K562 (cell line): ENCODE measurements around the gene CLDN11.

Source experiments
- CHD4 ChIP-seq: fragments of 200-600 bp; sonication (generic); IDR thresholded peaks from 3 replicates; pipeline ENCODE4 v1.6.1; 2012; ENCODE audit warnings: low read depth, mild to moderate bottlenecking, mixed read lengths, low read length, inconsistent platforms; ENCODE audit not compliant: insufficient read depth, insufficient replicate concordance, poor library complexity, severe bottlenecking
- CTCF ChIP-seq, 3 experiments: IDR thresholded peaks in 2 of 3; conservative IDR thresholded peaks in 1 of 3; 2 replicates each; pipeline ENCODE4 v1.5.1; 2011 to 2012; ENCODE audit warnings: low read length in 3 of 3, mild to moderate bottlenecking in 3 of 3, control low read depth in 2 of 3, improper control_type of control experiment in 1 of 3, inconsistent platforms in 1 of 3, low read depth in 1 of 3, mixed read lengths in 1 of 3, moderate library complexity in 1 of 3; ENCODE audit not compliant: insufficient read depth in 2 of 3
- EZH2 ChIP-seq: IDR thresholded peaks from 2 replicates; pipeline ENCODE4 v1.6.1; 2012; ENCODE audit warnings: low read depth, mild to moderate bottlenecking, inconsistent platforms, low read length, borderline replicate concordance
- HIVEP1 ChIP-seq: fragments of 250-450 bp; sonication (Bioruptor Pico); IDR thresholded peaks from 2 replicates; pipeline ENCODE4 v1.4.0; 2020; ENCODE audit warnings: mild to moderate bottlenecking
- JUN ChIP-seq, 2 experiments: sonication (generic) in 1 of 2; formaldehyde crosslinking in 1 of 2; IDR thresholded peaks; 2 replicates each; pipeline versions ENCODE4 v1.6.1 to v1.8.0; 2012 to 2022; ENCODE audit warnings: borderline replicate concordance in 2 of 2, mild to moderate bottlenecking in 2 of 2, improper control_type of control experiment in 1 of 2, low read depth in 1 of 2, low read length in 1 of 2, missing genetic modification reagents in 1 of 2
- KLF16 ChIP-seq: IDR thresholded peaks from 2 replicates; pipeline ENCODE4 v1.6.1; 2016; ENCODE audit warnings: antibody characterized with exemption
- MYBL2 ChIP-seq, 2 experiments: fragments of 450-650 bp in 1 of 2; sonication (generic) in 1 of 2; formaldehyde crosslinking in 1 of 2; IDR thresholded peaks; 2 replicates each; pipeline versions ENCODE4 v1.6.1 to v1.8.1; 2017 to 2022; ENCODE audit warnings: borderline replicate concordance in 1 of 2, inconsistent platforms in 1 of 2, low read depth in 1 of 2, mild to moderate bottlenecking in 1 of 2, missing genetic modification reagents in 1 of 2, moderate library complexity in 1 of 2
- NFYB ChIP-seq: IDR thresholded peaks from 2 replicates; pipeline ENCODE4 v1.6.1; 2011; ENCODE audit warnings: mild to moderate bottlenecking, moderate library complexity; ENCODE audit not compliant: insufficient read length; ENCODE audit errors: extremely low read depth
- RHOXF2B ChIP-seq: fragments of 250-450 bp; sonication (Bioruptor Pico); conservative IDR thresholded peaks from 2 replicates; pipeline ENCODE4 v1.5.1; 2021
- SIX5 ChIP-seq, 2 experiments: IDR thresholded peaks; 2 replicates each; pipeline ENCODE4 v1.6.1; 2011; ENCODE audit warnings: low read length in 2 of 2, borderline replicate concordance in 1 of 2, low read depth in 1 of 2, mild to moderate bottlenecking in 1 of 2, moderate library complexity in 1 of 2; ENCODE audit not compliant: insufficient read depth in 1 of 2

GRCh38 chr3:170421758-170422157, 3.1 kb downstream of the CLDN11 start:
- TF ChIP-seq SIX5 (IDR thresholded peaks at IDR 0.05; ENCODE audit: borderline replicate concordance in 1 of 2, insufficient read depth in 1 of 2, low read depth in 1 of 2, low read length in 2 of 2) (no peak), MYBL2 (IDR thresholded peaks at IDR 0.05; ENCODE audit: low read depth) (no peak), MYBL2 (CRISPR knock-in tag; IDR thresholded peaks at IDR 0.05; ENCODE audit: borderline replicate concordance) (no peak), CTCF (IDR thresholded peaks at IDR 0.05 in 2 of 3, conservative IDR thresholded peaks at IDR 0.05 in 1 of 3; ENCODE audit: insufficient read depth in 2 of 3, low read depth in 1 of 3, low read length in 3 of 3) (no peak), KLF16 (no peak), CHD4 (no peak), RHOXF2B (CRISPR knock-in tag) (no peak), HIVEP1 (CRISPR knock-in tag) (no peak), NFYB (no peak), EZH2 (no peak), JUN (IDR thresholded peaks at IDR 0.05; ENCODE audit: borderline replicate concordance, low read depth, low read length) (no peak), JUN (CRISPR knock-in tag; IDR thresholded peaks at IDR 0.05; ENCODE audit: borderline replicate concordance) (no peak)
